GM18505 (cell line): ENCODE results near the gene EFCC1.

Experiments
- ATAC-seq: cut with Tn5 transposase; IDR thresholded peaks from one replicate; pipeline ENCODE4 v1.9.1; 2021; ENCODE audit not compliant: unreplicated experiment
- POLR2A ChIP-seq: IDR thresholded peaks from 4 replicates; pipeline ENCODE4 v1.6.1; 2011; ENCODE audit warnings: borderline replicate concordance; ENCODE audit not compliant: insufficient read depth, insufficient read length; ENCODE audit errors: extremely low read depth

EFCC1 gene

DNA sequence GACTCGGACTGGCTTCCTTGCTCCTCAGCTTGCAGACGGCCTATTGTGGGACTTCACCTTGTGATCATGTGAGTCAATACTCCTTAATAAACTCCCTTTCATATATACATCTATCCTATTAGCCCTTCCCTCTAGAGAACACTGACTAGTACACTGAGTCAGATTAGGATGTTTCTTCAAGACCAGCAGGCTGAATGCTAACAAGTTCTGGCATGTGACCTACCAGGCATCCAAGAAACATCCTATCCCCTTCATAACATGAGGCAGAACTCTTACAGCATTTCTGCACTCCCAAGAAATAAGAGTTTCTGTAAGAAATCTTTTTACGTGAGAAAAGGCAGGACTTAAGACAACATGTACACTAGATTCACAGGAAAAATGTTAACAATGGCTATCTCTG lies 16.5 kb upstream of the EFCC1 start:
- ATAC-seq, result no peak
- no peak for TF ChIP-seq POLR2A

DNA sequence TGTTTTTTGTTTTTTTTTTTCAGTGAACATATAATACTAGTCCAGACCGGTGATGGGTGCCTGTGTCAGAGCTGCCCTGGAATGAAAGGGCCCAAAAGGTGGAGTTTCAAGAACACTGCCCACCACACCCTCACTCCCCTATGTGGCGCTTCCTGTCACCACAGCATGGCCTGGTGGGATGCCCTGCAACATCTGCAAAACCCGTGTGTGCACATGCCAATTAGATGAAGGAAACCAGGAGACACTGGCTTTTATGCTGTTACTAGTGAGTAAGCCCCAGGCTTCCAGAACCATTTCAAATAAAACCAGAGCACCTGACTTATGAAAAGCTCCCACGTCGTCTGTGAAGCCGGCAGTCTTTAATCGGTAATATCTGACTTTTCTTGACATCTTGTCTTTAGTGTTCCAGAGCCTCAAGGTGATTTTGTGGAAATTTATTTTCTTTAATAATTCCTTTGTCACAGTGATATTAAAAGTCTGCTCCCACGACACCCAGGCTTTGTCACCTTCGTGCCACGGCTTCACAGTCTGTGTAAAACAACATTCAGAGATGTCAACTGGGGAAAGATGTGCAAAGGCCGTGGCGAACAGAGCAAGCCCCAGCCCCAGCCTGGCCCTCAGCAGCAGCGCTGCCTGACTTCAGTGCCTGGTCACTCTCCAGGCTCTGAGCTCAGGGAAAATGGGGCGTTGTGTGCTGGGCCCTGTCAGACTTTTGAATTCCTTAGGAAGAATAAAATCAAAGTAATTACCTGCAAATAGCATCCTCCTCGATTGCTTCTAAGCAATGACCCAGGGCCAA lies 13.6 kb upstream of the EFCC1 start:
- TF ChIP-seq POLR2A, result no peak
- ATAC-seq, result no peak

- TF ChIP-seq POLR2A, result no peak
- ATAC-seq, result no peak
These were observed 12.8 kb upstream of the EFCC1 start for GRCh38 chr3:128988286-128988685.

DNA sequence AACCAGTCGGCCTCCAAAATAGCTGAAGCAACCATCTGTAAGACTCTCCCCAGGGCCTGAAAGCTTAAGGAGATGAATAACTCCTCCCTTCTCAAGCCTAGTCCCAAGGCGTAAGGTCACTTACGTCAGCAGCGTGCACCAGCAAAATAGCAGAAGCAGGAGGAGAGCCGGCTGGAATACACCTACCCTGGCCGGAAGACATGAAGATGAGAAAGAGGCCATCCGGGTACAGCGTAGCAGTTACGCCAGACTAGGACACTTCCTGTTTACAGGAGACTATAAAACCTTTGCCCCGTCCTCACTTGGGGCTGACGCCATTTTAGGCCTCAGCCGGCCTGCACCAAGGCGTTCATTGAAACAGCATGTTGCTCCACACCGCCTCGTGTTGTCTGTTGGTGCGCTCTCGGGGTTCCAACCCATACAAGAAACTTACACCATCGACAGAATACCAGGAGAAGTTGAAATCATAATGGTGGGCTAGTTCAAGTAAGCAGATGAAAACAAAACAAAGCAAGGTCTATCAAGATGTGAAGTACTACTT lies 9.7 kb upstream of the EFCC1 start:
- ATAC-seq, result no peak
- TF ChIP-seq POLR2A, result no peak

DNA sequence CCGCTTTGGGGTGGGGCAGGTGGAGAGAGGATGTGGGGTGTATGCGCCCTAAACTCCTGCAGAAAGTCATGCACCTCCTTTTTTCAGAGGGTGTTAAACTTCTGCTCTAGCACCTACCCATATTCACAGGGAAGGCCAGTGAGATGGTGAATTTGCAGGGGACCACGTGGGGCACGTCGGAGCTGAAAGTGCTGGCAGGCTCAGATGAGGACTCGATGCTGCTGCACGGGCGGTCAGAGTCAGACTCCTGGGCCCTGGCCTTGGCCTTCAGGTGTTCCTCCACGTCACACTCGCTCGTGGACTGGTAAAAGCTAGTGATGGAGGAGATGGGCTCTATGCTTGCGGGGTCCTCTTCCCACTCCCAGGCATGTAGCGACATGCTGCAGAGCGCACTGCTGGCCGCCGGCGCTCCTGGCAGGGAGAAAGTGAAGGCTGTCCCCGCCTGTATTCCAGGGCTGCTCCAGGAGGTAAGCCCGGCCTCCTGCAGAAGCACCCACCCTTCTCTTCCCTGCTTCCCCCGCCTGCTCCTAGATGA lies 8.1 kb upstream of the EFCC1 start:
- no peak for ATAC-seq
- no peak for TF ChIP-seq POLR2A

DNA sequence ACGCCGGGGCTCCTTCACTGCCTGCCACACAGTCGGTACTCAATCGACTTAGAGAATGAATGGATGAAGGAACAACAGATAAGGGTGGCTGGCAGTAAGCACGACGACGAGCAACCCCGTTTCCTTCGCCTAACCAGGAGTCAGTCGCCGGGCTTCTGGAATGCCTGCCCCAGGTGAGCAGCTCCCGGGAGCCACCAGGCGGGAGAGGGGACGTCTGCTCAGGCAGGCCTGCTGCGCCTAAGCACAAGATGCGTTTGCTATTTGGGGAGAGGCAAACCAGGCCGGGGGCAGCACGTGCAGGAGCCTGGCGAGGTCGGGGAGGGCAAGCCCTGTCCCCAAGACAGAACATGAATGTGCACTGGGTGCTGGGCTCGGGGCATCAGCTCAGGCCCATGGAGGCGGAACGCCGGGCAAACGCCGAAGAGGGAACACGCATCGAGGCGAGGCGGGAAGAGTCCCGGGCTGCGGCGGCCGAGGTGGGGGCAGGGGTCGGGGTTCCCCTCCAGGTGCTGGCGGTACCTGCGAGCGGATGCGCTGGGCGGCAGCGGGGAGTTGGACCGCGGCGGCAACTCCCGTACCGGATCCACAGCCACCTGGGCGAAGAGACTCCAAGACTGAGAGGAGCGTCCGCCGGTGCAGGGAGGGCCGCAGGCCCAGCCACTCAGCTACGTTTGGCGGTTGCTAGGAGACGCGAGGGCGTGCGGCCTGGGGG lies 7.5 kb upstream of the EFCC1 start, which contains the start of gene CFAP92:
Gene CFAP92 (minus strand): TSS at position 616 of the 712 bp plus-strand sequence. CDS start 772 bp downstream, outside the sequence.
- TF ChIP-seq POLR2A, result no peak
- peak; percentile 91 for ATAC-seq

GRCh38 chr3:128994173-128994512 lies 7.0 kb upstream of the EFCC1 start:
- TF ChIP-seq POLR2A, result no peak
- ATAC-seq, result no peak

GRCh38 chr3:128994581-128995546 lies 6.2 kb upstream of the EFCC1 start:
- no peak for TF ChIP-seq POLR2A

GRCh38 chr3:128995737-128996136 lies 5.4 kb upstream of the EFCC1 start:
- TF ChIP-seq POLR2A, result no peak
- no peak for ATAC-seq

More at GRCh38 chr3:128994581-128995546, 6.2 kb upstream of the EFCC1 start:
- no peak for ATAC-seq

DNA sequence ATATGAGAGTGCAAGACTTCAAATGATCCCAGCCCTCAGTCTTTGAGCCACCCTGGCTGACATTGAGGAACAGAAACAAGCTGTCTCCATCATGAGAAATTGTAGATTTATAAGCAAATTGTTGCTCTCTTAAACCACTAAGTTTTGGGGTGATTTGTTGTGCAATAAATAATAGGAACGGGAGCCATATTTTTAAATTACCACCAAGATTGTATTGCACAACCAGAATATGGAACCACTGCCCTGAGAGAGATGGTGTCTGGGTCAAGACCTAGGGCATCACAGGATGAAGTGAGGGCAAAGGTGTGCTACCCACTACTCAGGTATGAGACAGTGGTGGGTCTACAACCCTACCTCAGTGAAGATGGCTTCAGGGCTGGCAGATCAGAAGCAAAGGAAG lies 4.9 kb upstream of the EFCC1 start:
- TF ChIP-seq POLR2A, result no peak
- ATAC-seq, result no peak

- no peak for TF ChIP-seq POLR2A
- ATAC-seq, result no peak
These were observed 4.4 kb upstream of the EFCC1 start for GRCh38 chr3:128996726-128997125.

DNA sequence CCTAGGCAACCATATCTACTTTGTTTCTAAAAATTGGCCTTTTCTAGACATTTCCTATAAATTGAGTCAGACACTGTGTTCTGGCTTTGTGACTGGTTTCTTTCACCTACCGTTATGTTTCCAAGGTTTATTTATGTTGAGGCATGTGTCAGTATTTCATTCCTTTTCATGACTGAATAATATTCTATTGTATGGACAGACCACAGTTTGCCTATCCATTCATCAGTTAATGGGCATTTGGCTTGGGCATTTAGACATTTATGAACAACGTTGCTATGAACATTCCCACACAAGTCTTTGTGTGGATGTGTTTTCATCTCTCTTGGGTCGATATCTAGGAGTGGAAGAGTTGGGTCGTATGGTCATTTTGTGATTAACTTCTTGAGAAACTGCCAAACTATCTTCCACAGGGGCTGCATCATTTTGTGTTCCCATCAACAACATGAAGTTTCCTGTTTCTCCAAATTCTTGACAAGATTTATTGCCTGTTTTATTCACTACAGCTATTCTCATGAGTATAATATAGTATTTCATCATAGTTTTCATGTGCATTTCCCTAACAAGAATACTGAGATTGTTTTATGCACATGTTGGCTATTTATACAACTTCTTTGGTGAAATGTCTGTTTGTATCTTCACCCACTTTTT lies 3.5 kb upstream of the EFCC1 start:
- no peak for ATAC-seq
- no peak for TF ChIP-seq POLR2A
